PFSK-1 (cell line): ENCODE data around the gene WDR91.

ENCODE experiments used
- FOXP2 ChIP-seq: optimal IDR thresholded peaks from 2 replicates; pipeline ENCODE3; 2011; ENCODE audit warnings: borderline replicate concordance, control low read depth, inconsistent platforms; ENCODE audit not compliant: insufficient read depth; ENCODE audit errors: extremely low read length, extremely low read depth
- POLR2AphosphoS5 ChIP-seq: IDR thresholded peaks from 2 replicates; pipeline ENCODE4 v1.6.1; 2012; ENCODE audit warnings: low read depth, mild to moderate bottlenecking, control low read depth, low read length, moderate library complexity
- REST ChIP-seq, 2 experiments: IDR thresholded peaks; 2 replicates each; pipeline versions ENCODE4 v1.6.1 to v1.8.0; 2011 to 2012; ENCODE audit warnings: low read depth in 2 of 2, low read length in 2 of 2, control low read depth in 1 of 2, inconsistent platforms in 1 of 2, mild to moderate bottlenecking in 1 of 2, moderate library complexity in 1 of 2; ENCODE audit not compliant: insufficient read depth in 1 of 2
- SIN3A ChIP-seq: IDR thresholded peaks from 2 replicates; pipeline ENCODE4 v1.6.1; 2012; ENCODE audit warnings: mild to moderate bottlenecking, low read length, moderate library complexity, borderline replicate concordance; ENCODE audit not compliant: insufficient read depth
- TAF1 ChIP-seq: IDR thresholded peaks from 2 replicates; pipeline ENCODE4 v1.6.1; 2012; ENCODE audit warnings: low read length, control low read depth, borderline replicate concordance; ENCODE audit not compliant: insufficient read depth

The WDR91 gene

GRCh38 chr7:135217645-135218509 is 6.6 kb upstream of the WDR91 start:
- TF ChIP-seq SIN3A (no peak), TAF1 (no peak), POLR2AphosphoS5 (no peak), REST (IDR thresholded peaks at IDR 0.05; ENCODE audit: insufficient read depth in 1 of 2, low read depth in 2 of 2, low read length in 2 of 2) (no peak), FOXP2 (no peak)

DNA sequence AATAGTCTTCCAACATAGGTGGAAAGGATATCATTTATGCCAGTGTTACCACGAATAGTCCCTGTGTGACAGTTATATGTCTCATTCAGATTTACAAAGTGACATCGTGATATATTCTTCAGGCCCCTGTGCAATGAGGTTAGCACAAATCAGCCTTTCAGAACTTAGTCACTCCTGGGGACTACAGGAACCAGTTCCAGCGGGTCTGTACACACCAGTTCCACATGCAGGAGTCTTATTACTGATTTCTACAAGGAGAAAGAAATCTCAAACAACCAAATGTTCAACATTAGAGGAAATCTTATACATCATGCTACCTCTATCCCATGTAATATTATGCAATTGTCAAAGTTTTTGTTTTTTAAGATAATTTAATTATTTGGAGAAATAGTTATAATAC is 4.4 kb upstream of the WDR91 start:
- TF ChIP-seq FOXP2 (no peak), TAF1 (no peak), SIN3A (no peak), REST (IDR thresholded peaks at IDR 0.05; ENCODE audit: insufficient read depth in 1 of 2, low read depth in 2 of 2, low read length in 2 of 2) (no peak), POLR2AphosphoS5 (no peak)

DNA sequence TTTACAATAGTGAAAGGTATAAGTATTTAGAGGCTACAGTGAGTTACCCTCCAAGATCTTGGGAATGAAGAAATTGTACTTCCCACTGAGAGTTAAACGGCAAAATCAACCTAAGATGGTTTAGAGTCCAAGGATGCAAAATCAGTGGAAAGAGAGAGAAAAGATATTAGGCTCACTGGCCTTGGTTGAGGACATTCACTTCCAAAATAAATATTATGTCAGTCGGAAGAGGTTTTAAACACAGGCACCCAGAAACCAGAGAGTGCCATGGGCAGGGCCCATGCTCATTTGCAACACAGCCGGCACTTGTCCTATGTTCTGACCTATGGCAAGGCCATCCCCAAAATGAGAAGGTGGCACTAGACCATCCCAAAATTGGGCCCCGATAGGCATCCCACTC is 3.9 kb upstream of the WDR91 start:
- TF ChIP-seq SIN3A (no peak), FOXP2 (no peak), TAF1 (no peak), POLR2AphosphoS5 (no peak), REST (IDR thresholded peaks at IDR 0.05; ENCODE audit: insufficient read depth in 1 of 2, low read depth in 2 of 2, low read length in 2 of 2) (no peak)

DNA sequence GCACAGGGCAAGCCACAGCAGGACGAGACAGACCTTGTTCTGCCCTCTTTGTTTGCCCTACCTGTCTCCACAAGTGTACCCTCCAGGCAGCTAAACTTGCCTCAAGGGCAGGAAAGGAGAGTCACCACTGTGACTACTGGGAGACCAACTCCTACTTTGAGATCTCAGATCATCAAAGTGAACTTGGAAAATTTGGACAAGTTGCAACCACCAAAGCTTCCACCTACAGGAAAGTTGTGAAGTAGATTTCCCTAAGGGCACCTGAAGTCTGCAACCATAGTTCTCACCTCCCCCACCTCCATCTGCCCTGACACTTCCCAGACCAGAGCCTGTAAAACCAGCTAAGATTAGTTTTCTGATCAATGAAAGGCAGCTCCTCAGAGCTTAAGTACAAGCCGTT is 2.5 kb upstream of the WDR91 start:
- TF ChIP-seq TAF1 = no peak
- no peak for TF ChIP-seq POLR2AphosphoS5
- TF ChIP-seq REST (IDR thresholded peaks at IDR 0.05; ENCODE audit: insufficient read depth in 1 of 2, low read depth in 2 of 2, low read length in 2 of 2) = no peak

DNA sequence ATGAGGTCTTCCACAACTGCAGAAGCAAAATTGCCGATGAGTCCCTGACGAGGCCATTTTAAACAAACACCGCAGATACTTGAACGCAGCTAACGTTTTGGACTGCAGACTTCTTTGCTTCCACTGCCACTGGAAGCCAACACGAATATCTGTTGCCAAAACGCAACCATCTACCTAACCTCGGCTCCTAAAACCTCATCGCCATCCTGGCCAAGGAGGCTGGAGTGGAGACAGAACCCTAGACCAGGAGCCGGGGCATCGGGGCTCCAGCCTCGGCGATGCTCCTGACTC is 493 bp downstream of the WDR91 start:
- TF ChIP-seq SIN3A = no peak
- no peak for TF ChIP-seq POLR2AphosphoS5
- no peak for TF ChIP-seq FOXP2
- no peak for TF ChIP-seq REST (IDR thresholded peaks at IDR 0.05; ENCODE audit: insufficient read depth in 1 of 2, low read depth in 2 of 2, low read length in 2 of 2)
- TF ChIP-seq TAF1 = no peak
